K562 (cell line): Measurements from ENCODE around the gene KATNB1. TPM values are rescaled to one million over a fixed set of nuclear protein-coding genes. Genes with fewer than 3 reads are reported as not detected.

Experiments used
- ARID2 ChIP-seq: fragments of 450-650 bp; IDR thresholded peaks from 2 replicates; pipeline ENCODE4 v1.6.1; 2017; ENCODE audit warnings: antibody characterized with exemption, mild to moderate bottlenecking
- C11orf30 ChIP-seq: fragments of 450-650 bp; IDR thresholded peaks from 2 replicates; pipeline ENCODE4 v1.6.1; 2016; ENCODE audit warnings: low read depth, mild to moderate bottlenecking
- CCNT2 ChIP-seq: IDR thresholded peaks from 2 replicates; pipeline ENCODE4 v1.6.1; 2011; ENCODE audit warnings: borderline replicate concordance, low read depth, mild to moderate bottlenecking, moderate library complexity, mixed read lengths, low read length; ENCODE audit not compliant: insufficient read length; ENCODE audit errors: extremely low read depth
- CREB1 ChIP-seq, 2 experiments: sonication (generic) in 1 of 2; formaldehyde crosslinking in 1 of 2; IDR thresholded peaks; 2 replicates each; pipeline versions ENCODE4 v1.6.1 to v1.8.0; 2012 to 2022; ENCODE audit warnings: inconsistent platforms in 1 of 2, mild to moderate bottlenecking in 1 of 2, missing genetic modification reagents in 1 of 2, moderate library complexity in 1 of 2
- FOXO4 ChIP-seq: fragments of 450-650 bp; formaldehyde crosslinking; IDR thresholded peaks from 2 replicates; pipeline ENCODE4 v1.4.0; 2020; ENCODE audit warnings: mild to moderate bottlenecking, moderate library complexity
- MXD1 ChIP-seq: fragments of 250-450 bp; sonication (Bioruptor Pico); IDR thresholded peaks from 2 replicates; pipeline ENCODE4 v1.8.0; 2021; ENCODE audit warnings: borderline replicate concordance, mild to moderate bottlenecking, moderate library complexity; ENCODE audit not compliant: poor library complexity, severe bottlenecking
- PHF20 ChIP-seq: fragments of 450-650 bp; IDR thresholded peaks from 2 replicates; pipeline ENCODE4 v1.6.1; 2018; ENCODE audit not compliant: partially characterized antibody
- TAL1 ChIP-seq: fragments of 450-650 bp; IDR thresholded peaks from 2 replicates; pipeline ENCODE4 v1.6.1; 2016; ENCODE audit warnings: mild to moderate bottlenecking
- USF2 ChIP-seq: sonication (generic); formaldehyde crosslinking; IDR thresholded peaks from 2 replicates; pipeline ENCODE4 v1.5.0; 2020; ENCODE audit warnings: missing genetic modification reagents
- XRCC4 ChIP-seq: IDR thresholded peaks from one replicate; pipeline ENCODE4 v1.6.1; 2011; ENCODE audit not compliant: insufficient read depth, insufficient read length; ENCODE audit errors: extremely low read depth
- ZNF347 ChIP-seq: fragments of 450-650 bp; formaldehyde crosslinking; IDR thresholded peaks from 2 replicates; pipeline ENCODE4 v1.4.0; 2020; ENCODE audit warnings: low read depth, mild to moderate bottlenecking, moderate library complexity
- polyA plus RNA-seq, 8 experiments: library from polyadenylated mRNA; depleted of rRNA in 4 of 8; stranded (reverse) in 5 of 8; unstranded in 3 of 8; fragments of >200 nt; fragmentation: Nextera tagmentation in 2 of 8; fragmentation: Illumina TruSeq in 1 of 8; extraction: Ambion mirVana in 2 of 8; extraction: Trizol in 1 of 8; gene quantifications; 2 replicates each; pipeline versions ENCODE4 v1.2.1 to v1.2.3, GENCODE V29; 2011 to 2014; ENCODE audit warnings: inconsistent platforms in 1 of 8, missing spikeins in 1 of 8
- total RNA-seq, 7 experiments: library from RNA; depleted of rRNA in 6 of 7; stranded (reverse); fragments of >200 nt in 6 of 7; fragmentation: Illumina TruSeq in 2 of 7; extraction: Trizol in 2 of 7; gene quantifications; 2 replicates each; pipeline versions ENCODE4 v1.2.1 to v1.2.3, GENCODE V29; 2011 to 2021; ENCODE audit warnings: low replicate concordance in 1 of 7
- TF ChIP-seq, protein P1 (sequence below), 2 experiments: fragments of 450-650 bp; conservative IDR thresholded peaks; 2 replicates each; pipeline ENCODE4 v1.6.1; 2017; ENCODE audit warnings: mild to moderate bottlenecking in 2 of 2, moderate library complexity in 2 of 2
- TF ChIP-seq, protein P2 (sequence below): sonication (generic); formaldehyde crosslinking; IDR thresholded peaks from 2 replicates; pipeline ENCODE4 v1.8.0; 2022; ENCODE audit warnings: missing genetic modification reagents, mild to moderate bottlenecking, moderate library complexity, borderline replicate concordance
- TF ChIP-seq, protein P3 (sequence below): fragments of 450-650 bp; conservative IDR thresholded peaks from 2 replicates; pipeline ENCODE4 v1.6.1; 2016; ENCODE audit warnings: missing genetic modification characterization, low read depth, mild to moderate bottlenecking, missing compliant biosample characterization, moderate library complexity
- TF ChIP-seq, protein P4 (sequence below): sonication (generic); formaldehyde crosslinking; IDR thresholded peaks from 2 replicates; pipeline ENCODE4 v1.8.1; 2023; ENCODE audit warnings: mild to moderate bottlenecking, missing genetic modification reagents
- TF ChIP-seq, protein P5 (sequence below), 3 experiments: IDR thresholded peaks in 2 of 3; conservative IDR thresholded peaks in 1 of 3; 2 replicates each; pipeline ENCODE4 v1.5.1; 2011 to 2012; ENCODE audit warnings: low read length in 3 of 3, mild to moderate bottlenecking in 3 of 3, control low read depth in 2 of 3, improper control_type of control experiment in 1 of 3, inconsistent platforms in 1 of 3, low read depth in 1 of 3, mixed read lengths in 1 of 3, moderate library complexity in 1 of 3; ENCODE audit not compliant: insufficient read depth in 2 of 3

The KATNB1 gene
- total and polyA plus RNA-seq, 9 of the 15 experiments (the other 6 are each of a cell fraction or from before 2014, with no cell fraction given), result 1.2 to 52.6 (median 21.9) TPM

DNA sequence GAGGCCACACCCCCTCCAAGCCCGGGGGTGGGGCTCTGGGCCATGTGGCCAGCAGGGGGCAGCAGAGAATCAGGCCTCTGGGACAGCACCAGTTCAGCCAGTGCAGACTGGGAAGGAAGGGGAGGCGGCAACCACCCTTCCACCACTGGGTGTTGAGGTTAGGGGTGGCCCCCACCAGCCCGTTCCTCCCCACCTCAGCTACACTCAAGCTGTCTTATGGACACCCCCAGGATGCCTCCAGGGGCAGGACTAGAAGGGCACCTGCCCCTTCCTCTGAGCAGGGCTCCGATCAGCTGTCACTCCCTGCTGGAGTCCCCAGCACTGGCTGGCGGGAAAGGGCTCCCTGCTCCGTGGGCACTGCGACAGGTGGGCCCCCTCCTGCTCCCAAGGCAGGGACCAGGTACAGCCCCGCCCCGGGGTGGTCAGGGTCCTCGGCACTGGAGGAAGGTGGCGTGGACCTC, 21.8 kb downstream of the KATNB1 start (continued):
- TF ChIP-seq CCNT2 (peak; percentile 43), CREB1 (IDR thresholded peaks at IDR 0.05) (0 out of 2 replicates have a peak, but pooled peaks have one; percentile 15), CREB1 (CRISPR knock-in tag; IDR thresholded peaks at IDR 0.05) (no peak), FOXO4 (CRISPR knock-in tag) (no peak), TAL1 (no peak), XRCC4 (no peak), ZNF347 (CRISPR knock-in tag) (no peak), MXD1 (CRISPR knock-in tag) (no peak), ARID2 (peak; percentile 49; the same call in 1 of the 2 replicates), C11orf30 (no peak), PHF20 (no peak), USF2 (no peak)
- TF ChIP-seq, protein P1, sequence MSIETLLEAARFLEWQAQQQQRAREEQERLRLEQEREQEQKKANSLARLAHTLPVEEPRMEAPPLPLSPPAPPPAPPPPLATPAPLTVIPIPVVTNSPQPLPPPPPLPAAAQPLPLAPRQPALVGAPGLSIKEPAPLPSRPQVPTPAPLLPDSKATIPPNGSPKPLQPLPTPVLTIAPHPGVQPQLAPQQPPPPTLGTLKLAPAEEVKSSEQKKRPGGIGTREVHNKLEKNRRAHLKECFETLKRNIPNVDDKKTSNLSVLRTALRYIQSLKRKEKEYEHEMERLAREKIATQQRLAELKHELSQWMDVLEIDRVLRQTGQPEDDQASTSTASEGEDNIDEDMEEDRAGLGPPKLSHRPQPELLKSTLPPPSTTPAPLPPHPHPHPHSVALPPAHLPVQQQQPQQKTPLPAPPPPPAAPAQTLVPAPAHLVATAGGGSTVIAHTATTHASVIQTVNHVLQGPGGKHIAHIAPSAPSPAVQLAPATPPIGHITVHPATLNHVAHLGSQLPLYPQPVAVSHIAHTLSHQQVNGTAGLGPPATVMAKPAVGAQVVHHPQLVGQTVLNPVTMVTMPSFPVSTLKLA (conservative IDR thresholded peaks at IDR 0.05), result peak in 1 of 2 experiments; percentile 43; a peak in 1 of 4 replicates
- TF ChIP-seq, protein P2, sequence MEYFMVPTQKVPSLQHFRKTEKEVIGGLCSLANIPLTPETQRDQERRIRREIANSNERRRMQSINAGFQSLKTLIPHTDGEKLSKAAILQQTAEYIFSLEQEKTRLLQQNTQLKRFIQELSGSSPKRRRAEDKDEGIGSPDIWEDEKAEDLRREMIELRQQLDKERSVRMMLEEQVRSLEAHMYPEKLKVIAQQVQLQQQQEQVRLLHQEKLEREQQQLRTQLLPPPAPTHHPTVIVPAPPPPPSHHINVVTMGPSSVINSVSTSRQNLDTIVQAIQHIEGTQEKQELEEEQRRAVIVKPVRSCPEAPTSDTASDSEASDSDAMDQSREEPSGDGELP (CRISPR knock-in tag), result peak; percentile 77; the same call in 1 of the 2 replicates
- TF ChIP-seq, protein P3, sequence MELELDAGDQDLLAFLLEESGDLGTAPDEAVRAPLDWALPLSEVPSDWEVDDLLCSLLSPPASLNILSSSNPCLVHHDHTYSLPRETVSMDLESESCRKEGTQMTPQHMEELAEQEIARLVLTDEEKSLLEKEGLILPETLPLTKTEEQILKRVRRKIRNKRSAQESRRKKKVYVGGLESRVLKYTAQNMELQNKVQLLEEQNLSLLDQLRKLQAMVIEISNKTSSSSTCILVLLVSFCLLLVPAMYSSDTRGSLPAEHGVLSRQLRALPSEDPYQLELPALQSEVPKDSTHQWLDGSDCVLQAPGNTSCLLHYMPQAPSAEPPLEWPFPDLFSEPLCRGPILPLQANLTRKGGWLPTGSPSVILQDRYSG (tag), result no peak
- TF ChIP-seq, protein P4, sequence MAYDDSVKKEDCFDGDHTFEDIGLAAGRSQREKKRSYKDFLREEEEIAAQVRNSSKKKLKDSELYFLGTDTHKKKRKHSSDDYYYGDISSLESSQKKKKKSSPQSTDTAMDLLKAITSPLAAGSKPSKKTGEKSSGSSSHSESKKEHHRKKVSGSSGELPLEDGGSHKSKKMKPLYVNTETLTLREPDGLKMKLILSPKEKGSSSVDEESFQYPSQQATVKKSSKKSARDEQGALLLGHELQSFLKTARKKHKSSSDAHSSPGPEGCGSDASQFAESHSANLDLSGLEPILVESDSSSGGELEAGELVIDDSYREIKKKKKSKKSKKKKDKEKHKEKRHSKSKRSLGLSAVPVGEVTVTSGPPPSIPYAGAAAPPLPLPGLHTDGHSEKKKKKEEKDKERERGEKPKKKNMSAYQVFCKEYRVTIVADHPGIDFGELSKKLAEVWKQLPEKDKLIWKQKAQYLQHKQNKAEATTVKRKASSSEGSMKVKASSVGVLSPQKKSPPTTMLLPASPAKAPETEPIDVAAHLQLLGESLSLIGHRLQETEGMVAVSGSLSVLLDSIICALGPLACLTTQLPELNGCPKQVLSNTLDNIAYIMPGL, result no peak
- TF ChIP-seq, protein P5, sequence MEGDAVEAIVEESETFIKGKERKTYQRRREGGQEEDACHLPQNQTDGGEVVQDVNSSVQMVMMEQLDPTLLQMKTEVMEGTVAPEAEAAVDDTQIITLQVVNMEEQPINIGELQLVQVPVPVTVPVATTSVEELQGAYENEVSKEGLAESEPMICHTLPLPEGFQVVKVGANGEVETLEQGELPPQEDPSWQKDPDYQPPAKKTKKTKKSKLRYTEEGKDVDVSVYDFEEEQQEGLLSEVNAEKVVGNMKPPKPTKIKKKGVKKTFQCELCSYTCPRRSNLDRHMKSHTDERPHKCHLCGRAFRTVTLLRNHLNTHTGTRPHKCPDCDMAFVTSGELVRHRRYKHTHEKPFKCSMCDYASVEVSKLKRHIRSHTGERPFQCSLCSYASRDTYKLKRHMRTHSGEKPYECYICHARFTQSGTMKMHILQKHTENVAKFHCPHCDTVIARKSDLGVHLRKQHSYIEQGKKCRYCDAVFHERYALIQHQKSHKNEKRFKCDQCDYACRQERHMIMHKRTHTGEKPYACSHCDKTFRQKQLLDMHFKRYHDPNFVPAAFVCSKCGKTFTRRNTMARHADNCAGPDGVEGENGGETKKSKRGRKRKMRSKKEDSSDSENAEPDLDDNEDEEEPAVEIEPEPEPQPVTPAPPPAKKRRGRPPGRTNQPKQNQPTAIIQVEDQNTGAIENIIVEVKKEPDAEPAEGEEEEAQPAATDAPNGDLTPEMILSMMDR (IDR thresholded peaks at IDR 0.05 in 2 of 3, conservative IDR thresholded peaks at IDR 0.05 in 1 of 3; ENCODE audit: insufficient read depth in 2 of 3, low read depth in 1 of 3, low read length in 3 of 3), result peak; percentile 94 to 97 (median 95)
